CD4-positive, alpha-beta T cell (primary cell): ENCODE measurements around the gene IZUMO1. TPM values are rescaled to one million over a fixed set of nuclear protein-coding genes. Genes with fewer than 3 reads are reported as not detected.

Source experiments
- ATAC-seq: fragments of 200-7000 bp; cut with Tn5 transposase; one replicate; pipeline ENCODE4 v1.10.0; 2022; ENCODE audit warnings: mild to moderate bottlenecking; ENCODE audit not compliant: poor library complexity
- CTCF ChIA-PET: fragments of 350-600 bp; sonication (Branson Sonifier 250); formaldehyde crosslinking; loops from one replicate; lab custom pipeline; 2021; ENCODE audit warnings: antibody characterized with exemption, inconsistent platforms; lab: Charles Lee
- POLR2A ChIA-PET: fragments of 350-600 bp; sonication (Branson Sonifier 250); formaldehyde crosslinking; loops from one replicate; lab custom pipeline; 2021; ENCODE audit warnings: antibody characterized with exemption, inconsistent platforms; lab: Charles Lee
- DNase-seq, 14 experiments: peaks; one replicate each; pipeline ENCODE4 v3.0.0-alpha.2; 2013 to 2020; ENCODE audit warnings: mixed read lengths in 2 of 14
- H3K27ac ChIP-seq, 2 donors: one replicate each; pipeline versions ENCODE4 v1.5.1 to v1.7.0; 2013; ENCODE audit warnings: low read length in 2 of 2, low read depth in 1 of 2, mild to moderate bottlenecking in 1 of 2
- H3K27me3 ChIP-seq, 2 experiments: 1 replicate in 1 of 2; 2 replicates in 1 of 2; pipeline versions ENCODE4 v1.6.1 to v1.7.0; 2013; ENCODE audit warnings: low read length in 2 of 2, control low read depth in 1 of 2, mild to moderate bottlenecking in 1 of 2, moderate library complexity in 1 of 2; ENCODE audit not compliant: insufficient read depth in 2 of 2, control insufficient read depth in 1 of 2
- H3K36me3 ChIP-seq: one replicate; pipeline ENCODE4 v1.6.1; 2013; ENCODE audit warnings: low read length, control low read depth; ENCODE audit not compliant: insufficient read depth
- H3K4me1 ChIP-seq: one replicate; pipeline ENCODE4 v1.6.1; 2013; ENCODE audit warnings: low read length, control low read depth; ENCODE audit not compliant: insufficient read depth
- H3K4me3 ChIP-seq: one replicate; pipeline ENCODE4 v1.5.1; 2013; ENCODE audit warnings: mild to moderate bottlenecking, low read length, moderate library complexity
- H3K9me3 ChIP-seq, 2 experiments: 1 replicate in 1 of 2; 2 replicates in 1 of 2; pipeline versions ENCODE4 v1.6.1 to v1.7.0; 2013; ENCODE audit warnings: low read length in 2 of 2, mild to moderate bottlenecking in 2 of 2, control low read depth in 1 of 2, moderate library complexity in 1 of 2; ENCODE audit not compliant: control insufficient read depth in 1 of 2, insufficient read depth in 1 of 2
- H3K27ac Mint-ChIP-seq: one replicate; pipeline ENCODE4 v1.8.0; 2020; ENCODE audit warnings: mixed read lengths
- H3K27me3 Mint-ChIP-seq: one replicate; pipeline ENCODE4 v1.8.0; 2021; ENCODE audit warnings: mixed read lengths
- H3K36me3 Mint-ChIP-seq: one replicate; pipeline ENCODE4 v1.8.0; 2021; ENCODE audit warnings: low read depth, mixed read lengths
- H3K4me1 Mint-ChIP-seq: one replicate; pipeline ENCODE4 v1.8.0; 2021; ENCODE audit warnings: low read depth, mixed read lengths
- H3K4me3 Mint-ChIP-seq: one replicate; pipeline ENCODE4 v1.8.0; 2020; ENCODE audit warnings: mild to moderate bottlenecking, mixed read lengths
- H3K9me3 Mint-ChIP-seq: one replicate; pipeline ENCODE4 v1.8.0; 2020; ENCODE audit warnings: mixed read lengths
- intact Hi-C, 2 experiments: fragments of 100-400 bp; cut with DNase I in 1 of 2; cut with micrococcal nuclease in 1 of 2; formaldehyde crosslinking; loops; one replicate each; pipeline versions ENCODE4 v1.15.1 to v1.9.0; 2023 to 2025; cut with DNase I, micrococcal nuclease
- total RNA-seq, 174 experiments: library from RNA in 2 of 174; stranded (reverse) in 2 of 174; gene quantifications; one replicate each; pipeline ENCODE4 v1.2.3 and lab custom pipeline; 2021 to 2026
- TF ChIP-seq, protein P1 (sequence below): fragments of 200-600 bp; IDR thresholded peaks from one replicate; pipeline ENCODE4 v1.8.0; 2022; ENCODE audit warnings: antibody characterized with exemption, mild to moderate bottlenecking

IZUMO1 gene
- total RNA-seq, 2 experiments from 2014 or later: not detected

DNA sequence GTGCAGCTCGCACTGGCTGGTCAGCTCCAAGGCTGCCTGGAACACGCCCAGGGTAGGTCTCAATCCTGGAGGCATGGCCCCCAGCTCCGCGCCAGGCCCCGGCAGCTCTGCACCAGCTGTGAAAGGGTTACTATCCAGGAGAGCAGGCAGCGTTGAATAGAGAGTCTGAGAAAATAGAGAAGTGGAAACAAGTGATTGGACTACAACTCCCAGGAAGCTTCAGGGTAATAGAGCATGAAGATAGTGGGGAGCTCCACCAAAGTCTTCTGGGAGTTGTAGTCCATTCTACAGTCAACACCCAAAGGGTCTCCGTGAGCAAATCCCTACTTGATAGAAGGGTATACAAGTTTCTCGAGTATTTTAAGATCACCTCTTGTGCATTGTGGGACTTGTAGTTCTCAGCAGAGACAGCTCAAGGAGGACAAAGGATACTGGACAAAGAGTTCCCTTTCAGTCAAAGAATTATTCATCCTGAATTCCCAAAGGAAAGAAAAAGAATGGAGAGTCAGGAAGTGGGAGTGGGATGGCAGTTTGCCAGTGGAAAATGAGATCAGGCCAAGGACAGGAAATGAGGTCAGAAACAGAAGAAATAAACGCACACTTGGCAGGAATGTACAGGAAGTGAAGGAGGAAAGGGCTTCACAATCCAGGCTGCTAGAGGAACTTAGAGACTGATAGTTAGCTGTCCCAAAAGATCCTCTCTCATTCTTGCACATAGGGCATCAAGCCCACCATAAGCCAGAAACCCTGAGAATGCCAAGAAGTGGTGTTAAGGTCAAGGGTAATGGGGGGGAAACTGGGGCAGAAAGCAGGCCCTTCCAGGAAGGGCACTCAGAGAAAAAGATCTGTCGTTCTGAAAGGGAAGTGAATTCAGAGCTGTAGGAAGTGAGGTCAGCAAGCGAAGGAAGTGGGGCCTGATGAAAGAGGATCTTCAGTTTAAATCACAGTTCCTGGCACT is 21.6 kb downstream of the IZUMO1 start:
- H3K9me3 Mint-ChIP-seq: peaks cover 8% of the 10 kb centered on the region
- H3K9me3 ChIP-seq: peaks cover 0 to 19% of the 10 kb centered on the region in 2 experiments
- no peak overlapping the region for H3K4me3 ChIP-seq
- peaks cover 31% of the 10 kb centered on the region for H3K4me1 Mint-ChIP-seq
- H3K27ac Mint-ChIP-seq: peak overlapping the region; percentile 80
- TF ChIP-seq, protein P1, sequence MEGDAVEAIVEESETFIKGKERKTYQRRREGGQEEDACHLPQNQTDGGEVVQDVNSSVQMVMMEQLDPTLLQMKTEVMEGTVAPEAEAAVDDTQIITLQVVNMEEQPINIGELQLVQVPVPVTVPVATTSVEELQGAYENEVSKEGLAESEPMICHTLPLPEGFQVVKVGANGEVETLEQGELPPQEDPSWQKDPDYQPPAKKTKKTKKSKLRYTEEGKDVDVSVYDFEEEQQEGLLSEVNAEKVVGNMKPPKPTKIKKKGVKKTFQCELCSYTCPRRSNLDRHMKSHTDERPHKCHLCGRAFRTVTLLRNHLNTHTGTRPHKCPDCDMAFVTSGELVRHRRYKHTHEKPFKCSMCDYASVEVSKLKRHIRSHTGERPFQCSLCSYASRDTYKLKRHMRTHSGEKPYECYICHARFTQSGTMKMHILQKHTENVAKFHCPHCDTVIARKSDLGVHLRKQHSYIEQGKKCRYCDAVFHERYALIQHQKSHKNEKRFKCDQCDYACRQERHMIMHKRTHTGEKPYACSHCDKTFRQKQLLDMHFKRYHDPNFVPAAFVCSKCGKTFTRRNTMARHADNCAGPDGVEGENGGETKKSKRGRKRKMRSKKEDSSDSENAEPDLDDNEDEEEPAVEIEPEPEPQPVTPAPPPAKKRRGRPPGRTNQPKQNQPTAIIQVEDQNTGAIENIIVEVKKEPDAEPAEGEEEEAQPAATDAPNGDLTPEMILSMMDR: no peak
- no peaks in the 10 kb centered on the region for H3K27me3 ChIP-seq
- ChIA-PET CTCF (interaction anchor here (0.5 to 2.9 kb wide), 6 partner anchors 13 to 268 kb away, joined by 3 to 18 read pairs (median 4); partner anchors contain the start of genes CA11 and RUVBL2), POLR2A (interaction anchor here (0.7 to 3.8 kb wide), 12 partner anchors 11 to 400 kb away, joined by 3 to 25 read pairs (median 4); partner anchors contain the start of genes CA11, DBP, EMP3 and GYS1)
- intact Hi-C loops: no loop called here
- ATAC-seq (peak; percentile 50), DNase-seq (peak in 4 of 14 experiments; percentile 30 to 82 (median 74))
- peaks cover 3% of the 10 kb centered on the region for H3K36me3 Mint-ChIP-seq
- no peaks in the 10 kb centered on the region for H3K36me3 ChIP-seq
- H3K4me1 ChIP-seq: peaks cover 46% of the 10 kb centered on the region
- H3K4me3 Mint-ChIP-seq: peak overlapping the region; percentile 58
- H3K27me3 Mint-ChIP-seq: no peaks in the 10 kb centered on the region
- H3K27ac ChIP-seq: peak overlapping the region; percentile 40 to 50

DNA sequence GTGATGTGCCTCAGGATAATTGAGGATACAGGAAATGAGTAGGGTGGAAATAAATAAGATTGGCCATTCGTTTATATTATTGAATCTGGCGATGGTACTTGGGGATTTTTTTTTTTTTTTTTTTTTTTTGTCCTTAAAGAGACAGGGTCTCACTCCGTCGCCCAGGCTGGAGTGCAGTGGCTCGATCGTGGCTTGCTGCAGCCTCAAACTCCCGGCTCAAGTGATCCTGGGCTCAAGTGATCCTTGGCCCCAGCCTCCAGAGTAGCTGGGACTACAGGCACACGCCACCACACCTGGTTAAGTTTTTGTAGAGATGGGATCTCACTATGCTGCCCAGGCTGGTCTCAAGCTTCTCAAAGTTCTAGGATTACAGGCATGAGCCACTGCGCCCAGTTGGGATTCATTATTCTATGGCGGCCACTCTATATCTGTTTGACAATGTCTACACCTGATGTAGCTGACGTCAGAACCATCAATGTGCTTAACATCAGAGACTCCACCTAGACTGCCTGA is 24.5 kb downstream of the IZUMO1 start:
- intact Hi-C loops: no loop called here
- Mint-ChIP-seq H3K27ac (no peak overlapping the region), H3K9me3 (peaks cover 8% of the 10 kb centered on the region), H3K36me3 (peaks cover 3% of the 10 kb centered on the region), H3K4me3 (peak overlapping the region; percentile 20), H3K4me1 (peaks cover 31% of the 10 kb centered on the region), H3K27me3 (no peaks in the 10 kb centered on the region)
- Histone ChIP-seq H3K9me3 (peaks cover 0 to 17% of the 10 kb centered on the region in 2 experiments), H3K4me1 (peaks cover 46% of the 10 kb centered on the region), H3K4me3 (no peak overlapping the region), H3K27ac (no peak overlapping the region), H3K27me3 (no peaks in the 10 kb centered on the region), H3K36me3 (no peaks in the 10 kb centered on the region)
- TF ChIP-seq, protein P1: no peak
- CTCF ChIA-PET: no interaction called here
- POLR2A ChIA-PET: no interaction called here
- DNase-seq (no peak), ATAC-seq (no peak)

DNA sequence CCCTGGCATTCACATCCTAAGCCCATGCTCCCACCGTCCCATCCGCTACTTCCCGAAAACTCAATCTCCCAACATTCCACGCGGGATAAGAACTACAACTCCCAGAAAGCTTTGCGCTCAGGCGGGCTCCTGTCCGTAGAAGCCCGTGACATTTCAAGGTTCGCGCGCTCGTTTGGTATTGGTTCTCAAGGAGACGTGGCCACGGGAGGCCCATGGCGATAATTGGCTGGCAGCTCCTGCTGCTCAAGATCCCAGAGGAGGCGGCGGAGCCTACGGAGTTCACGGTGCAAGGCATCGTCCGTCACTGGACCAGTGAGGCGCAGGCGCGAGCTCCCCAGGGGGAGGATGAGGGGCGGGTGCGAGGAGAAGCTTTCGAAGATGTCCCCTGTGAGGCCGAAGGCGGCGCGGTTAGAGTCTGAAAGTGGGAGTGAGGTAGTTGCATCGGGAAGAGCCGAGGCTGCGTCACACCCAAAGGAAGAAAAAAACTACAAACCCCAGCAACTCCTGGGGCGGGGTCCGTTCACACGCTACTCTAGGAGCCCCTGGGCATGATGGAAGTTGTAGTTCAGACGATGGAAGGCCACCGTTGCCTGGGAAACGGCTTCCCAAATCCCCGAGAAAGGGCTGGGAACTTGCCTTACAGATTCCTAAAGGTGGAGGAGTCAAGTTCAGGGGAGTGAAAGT is 26.0 kb downstream of the IZUMO1 start:
- no peaks in the 10 kb centered on the region for H3K36me3 ChIP-seq
- Mint-ChIP-seq H3K9me3 (peaks cover 3% of the 10 kb centered on the region), H3K36me3 (peaks cover 3% of the 10 kb centered on the region), H3K4me3 (peak overlapping the region; percentile 92), H3K27me3 (no peaks in the 10 kb centered on the region), H3K27ac (peak overlapping the region; percentile 96), H3K4me1 (peaks cover 23% of the 10 kb centered on the region)
- H3K4me3 ChIP-seq: peak overlapping the region; percentile 84
- ChIA-PET POLR2A (interaction anchor here (0.9 to 2.2 kb wide), 8 partner anchors 12 to 273 kb away, joined by 3 to 13 read pairs (median 4); partner anchors contain the start of genes CA11, FTL, IZUMO1 and RPL18), CTCF (interaction anchor here (0.6 to 1.1 kb wide), 2 partner anchors 18 to 31 kb away, joined by 3 read pairs; no protein-coding TSS in a partner anchor)
- H3K9me3 ChIP-seq: peaks cover 0 to 5% of the 10 kb centered on the region in 2 experiments
- H3K4me1 ChIP-seq: peaks cover 32% of the 10 kb centered on the region
- TF ChIP-seq, protein P1: no peak
- peak overlapping the region; percentile 81 to 94 for H3K27ac ChIP-seq
- DNase-seq (peak; percentile 81 to 96 (median 86)), ATAC-seq (peak; percentile 79)
- H3K27me3 ChIP-seq: no peaks in the 10 kb centered on the region
- intact Hi-C loops: loop anchor here in 1 of 2 experiments (2.0 kb wide), 2 partner anchors 18 to 82 kb away; no protein-coding TSS in a partner anchor
